Cardiac septum (tissue), 1 donor: ENCODE results near the gene ALKBH1. TPM values are rescaled to one million over a fixed set of nuclear protein-coding genes. Genes with fewer than 3 reads are reported as not detected.
"Not testable (repeated sequence)": the region's sequence is repeated elsewhere in the genome, so short reads cannot be mapped to it uniquely, and the experiment has no call there.

ENCODE experiments used
- DNase-seq: peaks from one replicate; pipeline ENCODE4 v3.0.0-alpha.2; 2020; ENCODE audit warnings: low spot score
- intact Hi-C: fragments of 100-400 bp; cut with DNase I; formaldehyde crosslinking; loops from one replicate; pipeline ENCODE4 v1.14.0; 2022
- total RNA-seq: library from RNA; stranded (reverse); fragmentation: NEBNext Ultra II Directional; extraction: Animal tissue kit (Norgen Biotek cat#: 25700); gene quantifications from one replicate; pipeline ENCODE4 v1.2.1, GENCODE V29; 2021
- donor health status: DM: no; HTN: no; CAD: no.

The ALKBH1 gene
- total RNA-seq, 1 donor from 2014 or later = 8.3 TPM

DNA sequence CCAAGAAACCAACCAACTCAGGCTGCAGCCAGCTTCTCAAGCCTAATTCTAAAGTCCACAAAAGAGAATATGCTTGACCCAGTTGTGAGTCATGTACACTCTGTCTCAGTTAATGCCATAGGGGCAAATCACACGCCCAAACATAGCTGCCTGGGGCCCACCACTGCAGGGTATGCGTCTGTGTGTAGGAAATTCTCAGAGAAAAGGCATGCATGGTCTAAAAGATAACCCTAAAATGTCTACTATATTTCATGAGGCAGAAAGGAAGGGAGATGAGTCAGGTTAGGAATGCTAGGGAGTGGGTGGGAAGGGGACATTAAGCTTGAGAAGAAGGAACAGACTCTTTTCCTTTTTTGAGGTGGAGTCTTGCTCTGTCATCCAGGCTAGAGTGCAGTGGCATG, 69.1 kb downstream of the ALKBH1 start:
- intact Hi-C loops = no loop called here
- no peak for DNase-seq

DNA sequence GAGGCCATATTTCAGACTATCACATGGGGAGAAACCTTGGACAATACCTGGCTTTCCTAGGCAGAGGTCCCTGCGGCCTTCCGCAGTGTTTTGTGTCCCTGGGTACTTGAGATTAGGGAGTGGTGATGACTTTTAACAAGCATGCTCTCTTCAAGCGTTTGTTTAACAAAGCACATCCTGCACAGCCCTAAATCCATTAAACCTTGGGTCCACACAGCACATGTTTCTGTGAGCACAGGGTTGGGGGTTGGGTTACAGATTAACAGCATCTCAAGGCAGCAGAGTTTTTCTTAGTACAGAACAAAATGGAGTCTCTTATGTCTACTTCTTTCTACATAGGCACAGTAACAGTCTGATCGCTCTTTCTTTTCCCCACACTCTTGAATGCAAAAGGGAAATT, 72.0 kb downstream of the ALKBH1 start:
- DNase-seq, intact Hi-C loops: not testable (repeated sequence)

DNA sequence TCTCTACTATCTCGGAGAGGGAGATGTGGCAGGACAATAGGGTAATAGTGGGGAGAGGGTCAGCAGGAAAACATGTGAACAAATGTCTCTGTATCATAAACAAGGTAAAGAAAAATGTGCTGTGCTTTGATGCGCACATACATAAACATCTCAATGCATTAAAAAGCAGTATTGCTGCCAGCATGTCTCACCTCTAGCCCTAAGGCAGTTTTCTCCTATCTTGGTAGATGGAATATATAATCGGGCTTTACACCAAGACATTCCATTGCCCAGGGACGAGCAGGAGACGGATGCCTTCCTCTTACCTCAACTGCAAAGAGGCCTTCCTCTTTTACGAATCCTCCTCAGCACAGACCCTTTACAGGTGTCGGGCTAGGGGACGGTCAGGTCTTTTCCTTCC, 72.4 kb downstream of the ALKBH1 start:
- intact Hi-C loops, DNase-seq: not testable (repeated sequence)

DNA sequence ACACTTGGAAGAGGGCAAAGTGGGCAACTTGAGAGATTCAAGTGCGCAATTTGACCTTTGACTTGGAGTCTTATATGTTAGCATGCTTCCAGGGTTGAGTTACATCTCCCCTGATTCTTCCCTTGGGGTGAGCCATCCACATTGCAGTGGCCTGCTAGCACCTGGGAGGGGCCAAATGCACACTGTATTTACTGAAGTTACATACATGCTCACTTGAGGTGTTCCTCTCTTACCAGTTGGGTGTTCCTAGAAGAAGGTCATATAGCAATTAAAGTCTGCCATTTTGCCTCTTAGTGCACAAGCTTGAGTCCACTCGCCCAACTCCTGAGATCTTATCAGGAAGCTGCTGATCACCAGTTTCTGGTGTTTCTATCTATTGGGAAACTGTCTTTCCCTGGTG, 77.7 kb downstream of the ALKBH1 start:
- intact Hi-C loops = no loop called here
- no peak for DNase-seq

DNA sequence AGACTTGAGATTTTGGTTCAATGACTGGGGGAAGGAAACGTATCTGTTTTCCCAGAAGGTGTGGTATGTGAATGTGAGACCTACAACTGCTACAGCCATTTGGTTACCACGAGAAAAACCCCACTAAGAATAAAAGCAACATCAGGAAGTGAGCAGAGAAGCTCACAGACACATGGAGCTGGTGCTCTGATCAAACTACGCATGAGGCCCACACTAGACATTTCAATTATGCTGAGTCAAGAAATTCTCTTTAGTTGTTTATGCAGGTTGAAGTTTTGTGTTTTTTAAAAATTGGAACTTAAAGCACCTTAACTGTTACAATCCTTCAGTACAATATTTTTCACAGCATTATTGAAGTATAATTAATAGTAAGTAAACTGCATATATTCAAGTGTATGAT, 82.5 kb downstream of the ALKBH1 start:
- no peak for DNase-seq
- intact Hi-C loops = no loop called here

DNA sequence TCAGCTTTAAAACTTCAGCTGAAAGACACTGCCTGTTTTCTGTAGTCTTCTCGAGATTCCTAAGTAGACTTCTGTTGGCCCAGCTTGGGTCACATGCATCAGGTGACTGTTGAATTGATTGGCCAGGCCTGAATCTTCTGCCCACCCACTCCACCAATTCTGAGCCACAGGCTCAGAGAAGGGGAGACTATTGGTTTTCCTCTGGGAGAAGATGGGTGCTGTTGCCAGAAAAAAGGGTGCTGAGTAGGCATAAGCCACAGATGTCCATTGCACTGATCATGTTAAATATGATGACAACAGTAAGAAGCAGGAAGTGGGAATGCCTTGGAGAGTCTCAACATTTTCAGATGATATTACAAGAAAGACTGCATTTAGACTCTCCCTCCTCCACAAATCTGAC, 84.6 kb downstream of the ALKBH1 start:
- no peak for DNase-seq
- intact Hi-C loops = no loop called here

Other genes starting within 250 kb of the ALKBH1 start
- gene AHSA1, start 249.9 kb downstream of the ALKBH1 start, total RNA-seq = 138 TPM
- not detected for gene ISM2, start 209.2 kb downstream of the ALKBH1 start, total RNA-seq
- 13.5 TPM for gene SPTLC2, start 91.4 kb downstream of the ALKBH1 start, total RNA-seq
- 129 TPM for gene SLIRP, start 80 bp upstream of the ALKBH1 start, total RNA-seq
- gene SNW1, start 53.1 kb upstream of the ALKBH1 start, total RNA-seq = 55.6 TPM
- gene ADCK1, start 92.1 kb upstream of the ALKBH1 start, total RNA-seq = 7.2 TPM